Hepatocyte (in vitro differentiated cells): Measurements from ENCODE around the gene GRXCR1.

Experiments used
- CTCF ChIP-seq: fragments of 200-600 bp; sonication (generic); IDR thresholded peaks from 2 replicates; pipeline ENCODE4 v1.5.1; 2016; ENCODE audit warnings: antibody characterized with exemption, mild to moderate bottlenecking; ENCODE audit not compliant: poor library complexity
- EZH2 ChIP-seq: fragments of 200-600 bp; sonication (generic); IDR thresholded peaks from 2 replicates; pipeline ENCODE4 v1.6.1; 2016; ENCODE audit warnings: antibody characterized with exemption, mild to moderate bottlenecking, borderline replicate concordance
- EZH2phosphoT487 ChIP-seq: fragments of 200-600 bp; sonication (generic); IDR thresholded peaks from one replicate; pipeline ENCODE4 v1.6.1; 2018; ENCODE audit warnings: antibody characterized with exemption, mild to moderate bottlenecking, low read depth, moderate library complexity; ENCODE audit not compliant: unreplicated experiment, severe bottlenecking

GRCh38 chr4:42871261-42871660 lies 21.3 kb upstream of the GRXCR1 start:
- TF ChIP-seq CTCF (no peak), EZH2 (no peak), EZH2phosphoT487 (no peak)
